Body of pancreas (tissue), 4 donors: ENCODE measurements around the gene ARHGAP26. TPM values are rescaled to one million over a fixed set of nuclear protein-coding genes. Genes with fewer than 3 reads are reported as not detected.

ENCODE experiments used
- ATAC-seq: fragments of 150-250 bp; one replicate; pipeline ENCODE4 v1.9.1; 2016
- DNase-seq, 4 donors: peaks; one replicate each; pipeline ENCODE4 v3.0.0-alpha.2; 2019
- H3K27ac ChIP-seq, 4 donors: fragments of 200-600 bp; sonication (generic); 1 replicate in 3 of 4; 2 replicates in 1 of 4; pipeline versions ENCODE4 v1.5.1 to v1.6.1; 2016 to 2019; ENCODE audit warnings: mild to moderate bottlenecking in 1 of 4, mixed read lengths in 1 of 4, moderate library complexity in 1 of 4
- H3K27me3 ChIP-seq, 2 donors: fragments of 200-600 bp; sonication (generic); one replicate each; pipeline ENCODE4 v1.6.0; 2016; ENCODE audit warnings: mild to moderate bottlenecking in 1 of 2
- H3K36me3 ChIP-seq, 2 donors: fragments of 200-600 bp; sonication (generic); replicated peaks in 1 of 2; 2 replicates each; pipeline ENCODE4 v1.5.1; 2016; ENCODE audit warnings: low read depth in 2 of 2; ENCODE audit not compliant: insufficient read depth in 1 of 2
- H3K4me1 ChIP-seq: fragments of 200-600 bp; sonication (generic); one replicate; pipeline ENCODE4 v1.6.0; 2016
- H3K4me3 ChIP-seq, 2 donors: fragments of 200-600 bp; sonication (generic); 1 replicate in 1 of 2; 2 replicates in 1 of 2; pipeline ENCODE4 v1.5.1; 2016 to 2019
- H3K9me3 ChIP-seq, 3 donors: fragments of 200-600 bp; sonication (generic); 1 replicate in 2 of 3; 2 replicates in 1 of 3; pipeline ENCODE4 v1.5.1; 2016
- CTCF ChIP-seq, 7 experiments: fragments of 450-650 bp in 4 of 7; fragments of 200-600 bp in 3 of 7; sonication (generic) in 3 of 7; IDR thresholded peaks; one replicate each; pipeline ENCODE4 v1.5.1; 2016 to 2019; ENCODE audit warnings: antibody characterized with exemption in 7 of 7
- POLR2A ChIP-seq, 3 donors: fragments of 450-650 bp; IDR thresholded peaks; one replicate each; pipeline ENCODE4 v1.6.1; 2016; ENCODE audit warnings: antibody characterized with exemption in 3 of 3, mild to moderate bottlenecking in 2 of 3
- WGBS, 2 donors: methylation state at CpG; one replicate each; pipeline ENCODE4 v1.1.5; 2017; 5-methylcytosine and 5-hydroxymethylcytosine counted together
- intact Hi-C: fragments of 100-400 bp; cut with DNase I; formaldehyde crosslinking; loops from one replicate; pipeline ENCODE4 v1.15.1; 2023
- total RNA-seq, 2 donors: library from RNA; depleted of rRNA; stranded (reverse); fragments of >200 nt; gene quantifications; one replicate each; pipeline ENCODE4 v1.1.0, GENCODE V29; 2016

Gene ARHGAP26
- total RNA-seq, 2 donors from 2014 or later, result 12.5 to 14.2 TPM

DNA sequence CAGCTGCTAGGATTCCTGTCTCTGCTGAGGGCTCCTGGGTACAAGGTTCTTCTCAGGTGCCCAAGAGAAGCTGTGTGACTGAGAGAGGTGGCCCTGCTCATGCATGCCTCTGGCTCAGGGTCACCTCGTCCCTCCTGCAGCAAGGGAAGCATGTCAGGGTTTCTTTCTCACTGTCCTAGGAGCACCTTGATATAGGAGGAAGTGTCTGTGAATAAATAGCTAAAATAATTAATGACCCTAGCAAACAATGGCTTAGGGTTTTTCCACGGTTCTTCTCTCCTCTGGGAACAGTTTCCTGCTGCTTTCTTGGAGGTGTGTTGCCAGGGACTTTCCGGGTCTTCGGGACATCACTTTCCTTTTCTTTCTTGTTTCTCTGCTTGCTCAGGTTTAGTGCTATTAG lies 87.2 kb downstream of the ARHGAP26 start:
- Histone ChIP-seq H3K4me1 (peaks cover 32% of the 10 kb centered on the region), H3K36me3 (no peaks in the 10 kb centered on the region), H3K27me3 (no peaks in the 10 kb centered on the region), H3K27ac (peak overlapping the region; percentile 2 to 79 (median 56)), H3K4me3 (no peak overlapping the region), H3K9me3 (no peaks in the 10 kb centered on the region)
- WGBS, 2 donors, result 34 to 38% methylated on average over 4 of the region's 4 CpGs
- ATAC-seq, result peak; percentile 75
- TF ChIP-seq POLR2A (IDR thresholded peaks at IDR 0.05), result no peak
- TF ChIP-seq CTCF (IDR thresholded peaks at IDR 0.05), result no peak
- peak in 1 of 4 donors; percentile 26 for DNase-seq
- intact Hi-C loops, result no loop called here

DNA sequence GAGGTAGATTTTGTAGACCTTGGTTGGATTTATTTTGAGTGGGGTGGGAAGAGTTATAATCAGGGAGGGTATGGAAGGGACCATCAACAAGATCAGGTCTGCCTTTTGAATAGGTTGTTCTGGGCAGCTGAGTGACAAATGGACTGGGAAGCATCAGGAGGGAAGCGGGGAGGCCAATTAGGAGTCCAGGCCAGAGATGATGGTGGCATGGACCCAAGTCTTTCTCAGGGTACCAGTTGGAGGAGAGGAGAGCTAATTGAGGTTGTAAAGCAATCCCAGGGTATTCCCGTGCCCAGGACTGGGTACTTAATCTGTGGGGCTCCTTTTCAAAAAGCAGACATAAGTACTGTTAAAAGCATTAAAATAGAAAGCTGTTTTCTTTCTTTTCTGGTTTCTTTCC lies 88.9 kb downstream of the ARHGAP26 start:
- Histone ChIP-seq H3K27ac (peak overlapping the region in 2 of 4 donors; percentile 64 to 79), H3K4me1 (peaks cover 29% of the 10 kb centered on the region), H3K4me3 (no peak overlapping the region), H3K27me3 (no peaks in the 10 kb centered on the region), H3K36me3 (no peaks in the 10 kb centered on the region), H3K9me3 (no peaks in the 10 kb centered on the region)
- ATAC-seq, result no peak
- no peak for DNase-seq
- intact Hi-C loops, result no loop called here
- WGBS, 2 donors, result 93% methylated on average over 2 of the region's 2 CpGs
- TF ChIP-seq CTCF (IDR thresholded peaks at IDR 0.05) (no peak), POLR2A (IDR thresholded peaks at IDR 0.05) (no peak)

DNA sequence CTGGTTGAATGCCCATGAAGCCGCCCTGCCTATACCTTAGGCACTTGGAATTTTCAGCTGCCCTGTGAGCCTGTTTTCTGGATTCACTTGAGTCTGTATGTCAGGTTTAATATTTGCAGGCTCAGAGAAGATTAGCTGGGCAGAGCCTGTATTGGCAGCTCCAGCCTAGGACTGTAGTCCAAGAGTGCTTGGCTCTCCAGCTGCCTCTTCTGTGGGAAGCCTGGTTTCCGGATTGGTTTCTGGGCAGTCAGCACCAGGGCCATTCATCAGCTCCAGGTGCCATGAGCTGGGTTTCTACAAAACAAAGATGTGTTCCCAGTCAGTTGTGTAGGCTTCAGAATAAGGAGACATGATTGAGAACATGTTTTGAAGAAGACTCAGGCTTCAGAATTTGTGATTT lies 90.1 kb downstream of the ARHGAP26 start:
- TF ChIP-seq CTCF (IDR thresholded peaks at IDR 0.05), result no peak
- 67 to 73% methylated on average over 2 of the region's 2 CpGs for WGBS, 2 donors
- peaks cover 29% of the 10 kb centered on the region for H3K4me1 ChIP-seq
- ATAC-seq (no peak), DNase-seq (no peak)
- intact Hi-C loops, result no loop called here
- no peaks in the 10 kb centered on the region for H3K27me3 ChIP-seq
- H3K4me3 ChIP-seq, result no peak overlapping the region
- H3K9me3 ChIP-seq, result no peaks in the 10 kb centered on the region
- no peaks in the 10 kb centered on the region for H3K36me3 ChIP-seq
- H3K27ac ChIP-seq, result peak overlapping the region in 2 of 4 donors; percentile 2 to 43

DNA sequence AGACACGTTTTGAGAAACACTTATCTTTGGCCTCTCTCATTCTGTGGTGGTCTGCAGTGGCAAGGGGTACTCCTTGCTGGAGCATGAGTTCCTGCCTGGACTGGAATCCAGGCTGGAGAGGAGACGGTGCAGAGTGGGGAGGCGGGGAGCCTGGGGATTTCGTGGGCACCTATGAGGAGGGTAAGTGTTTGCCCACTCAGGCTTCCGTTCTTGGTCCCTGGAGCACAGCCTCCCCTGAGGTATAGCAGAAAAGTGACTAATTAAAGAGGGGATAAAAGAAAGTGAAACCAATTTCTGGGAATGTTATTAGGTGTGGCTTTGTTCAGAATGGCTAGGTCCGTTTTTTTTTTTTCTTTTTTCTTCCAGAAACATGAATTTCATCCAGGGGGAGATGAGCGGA lies 90.8 kb downstream of the ARHGAP26 start:
- TF ChIP-seq POLR2A (IDR thresholded peaks at IDR 0.05) (no peak), CTCF (IDR thresholded peaks at IDR 0.05) (no peak)
- WGBS, 2 donors, result 65 to 68% methylated on average over 7 of the region's 7 CpGs
- Histone ChIP-seq H3K36me3 (no peaks in the 10 kb centered on the region), H3K4me3 (no peak overlapping the region), H3K27ac (peak overlapping the region in 3 of 4 donors; percentile 7 to 45 (median 43)), H3K27me3 (no peaks in the 10 kb centered on the region), H3K9me3 (no peaks in the 10 kb centered on the region), H3K4me1 (peaks cover 29% of the 10 kb centered on the region)
- peak; percentile 50 for ATAC-seq
- no peak for DNase-seq
- intact Hi-C loops, result no loop called here

GRCh38 chr5:142862594-142862993 lies 92.4 kb downstream of the ARHGAP26 start:
- Histone ChIP-seq H3K27me3 (no peaks in the 10 kb centered on the region), H3K36me3 (no peaks in the 10 kb centered on the region), H3K9me3 (no peaks in the 10 kb centered on the region), H3K4me1 (peaks cover 30% of the 10 kb centered on the region), H3K4me3 (no peak overlapping the region), H3K27ac (no peak overlapping the region)
- 79 to 84% methylated on average over 4 of the region's 4 CpGs for WGBS, 2 donors
- no peak for DNase-seq
- no peak for TF ChIP-seq CTCF (IDR thresholded peaks at IDR 0.05)
- TF ChIP-seq POLR2A (IDR thresholded peaks at IDR 0.05), result no peak
- intact Hi-C loops, result no loop called here
- ATAC-seq, result no peak
